Vagina (tissue), 2 donors: ENCODE results near the gene ELAPOR2. TPM values are rescaled to one million over a fixed set of nuclear protein-coding genes. Genes with fewer than 3 reads are reported as not detected.

Source experiments
- DNase-seq, 2 donors: peaks; one replicate each; pipeline ENCODE4 v3.0.0-alpha.2; 2017; ENCODE audit errors: extremely low spot score in 2 of 2
- H3K27ac ChIP-seq: fragments of 200-600 bp; sonication (generic); one replicate; pipeline ENCODE4 v1.5.1; 2019
- H3K27me3 ChIP-seq: fragments of 200-600 bp; sonication (generic); one replicate; pipeline ENCODE4 v1.5.1; 2019
- H3K36me3 ChIP-seq, 2 donors: fragments of 200-600 bp; sonication (generic); one replicate each; pipeline ENCODE4 v1.5.1; 2017 to 2019
- H3K4me1 ChIP-seq: fragments of 200-600 bp; sonication (generic); one replicate; pipeline ENCODE4 v1.5.1; 2019
- H3K4me3 ChIP-seq, 2 donors: fragments of 200-600 bp; sonication (generic); 1 replicate in 1 of 2; 2 replicates in 1 of 2; pipeline ENCODE4 v1.5.1; 2016 to 2019
- H3K9me3 ChIP-seq: fragments of 200-600 bp; sonication (generic); one replicate; pipeline ENCODE4 v1.5.1; 2019
- CTCF ChIP-seq, 3 experiments: fragments of 450-650 bp in 2 of 3; fragments of 200-600 bp in 1 of 3; sonication (generic) in 1 of 3; IDR thresholded peaks; one replicate each; pipeline ENCODE4 v1.5.1; 2017 to 2019; ENCODE audit warnings: antibody characterized with exemption in 3 of 3, mild to moderate bottlenecking in 2 of 3, moderate library complexity in 2 of 3
- POLR2A ChIP-seq, 2 donors: fragments of 450-650 bp; IDR thresholded peaks; one replicate each; pipeline ENCODE4 v1.6.1; 2017; ENCODE audit warnings: antibody characterized with exemption in 2 of 2, mild to moderate bottlenecking in 2 of 2, moderate library complexity in 2 of 2
- POLR2AphosphoS5 ChIP-seq, 2 donors: sonication (generic); formaldehyde crosslinking; IDR thresholded peaks; one replicate each; pipeline ENCODE4 v1.9.0; 2017; ENCODE audit warnings: antibody characterized with exemption in 2 of 2, mild to moderate bottlenecking in 2 of 2, low read depth in 1 of 2; ENCODE audit not compliant: insufficient read depth in 1 of 2
- intact Hi-C: fragments of 100-400 bp; cut with DNase I; formaldehyde crosslinking; loops from one replicate; pipeline ENCODE4 v1.15.1; 2023
- total RNA-seq: library from RNA; depleted of rRNA; stranded (reverse); fragments of >200 nt; gene quantifications from one replicate; pipeline ENCODE4 v1.2.3, GENCODE V29; 2016

Gene ELAPOR2
- total RNA-seq, 1 donor from 2014 or later = 5.6 TPM

DNA sequence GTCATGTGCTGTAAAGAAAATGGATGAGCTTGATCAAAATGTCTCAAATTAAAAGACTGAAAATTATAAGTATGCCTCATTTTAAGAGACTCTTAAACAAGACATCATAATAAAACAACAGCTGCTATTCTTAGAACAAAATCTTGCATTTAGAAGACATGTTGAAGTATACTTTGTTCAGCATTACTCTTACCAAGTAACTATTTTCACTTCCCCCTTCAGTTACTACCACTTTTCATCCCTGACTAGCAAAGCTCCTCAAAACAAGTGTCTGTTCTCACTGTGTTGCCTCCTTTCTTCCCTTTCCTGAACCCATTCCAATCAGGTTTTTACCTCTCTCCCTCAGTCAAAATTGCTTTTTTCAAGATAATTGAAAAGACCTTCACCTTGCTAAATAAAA is 31.6 kb downstream of the ELAPOR2 start:
- Histone ChIP-seq H3K9me3 (no peaks in the 10 kb centered on the region), H3K27ac (no peak overlapping the region), H3K36me3 (no peaks in the 10 kb centered on the region), H3K4me1 (no peaks in the 10 kb centered on the region), H3K27me3 (no peaks in the 10 kb centered on the region), H3K4me3 (no peak overlapping the region)
- intact Hi-C loops = no loop called here
- TF ChIP-seq POLR2AphosphoS5 (IDR thresholded peaks at IDR 0.05; ENCODE audit: insufficient read depth in 1 of 2, low read depth in 1 of 2) = no peak
- no peak for TF ChIP-seq POLR2A (IDR thresholded peaks at IDR 0.05)
- TF ChIP-seq CTCF (IDR thresholded peaks at IDR 0.05) = no peak
- DNase-seq = no peak

GRCh38 chr7:87021285-87021684 is 38.2 kb downstream of the ELAPOR2 start:
- Histone ChIP-seq H3K4me1 (no peaks in the 10 kb centered on the region), H3K27me3 (no peaks in the 10 kb centered on the region), H3K4me3 (no peak overlapping the region), H3K9me3 (no peaks in the 10 kb centered on the region), H3K36me3 (no peaks in the 10 kb centered on the region), H3K27ac (no peak overlapping the region)
- intact Hi-C loops = no loop called here
- no peak for DNase-seq
- TF ChIP-seq POLR2AphosphoS5 (IDR thresholded peaks at IDR 0.05; ENCODE audit: insufficient read depth in 1 of 2, low read depth in 1 of 2) (no peak), POLR2A (IDR thresholded peaks at IDR 0.05) (no peak), CTCF (IDR thresholded peaks at IDR 0.05) (no peak)

GRCh38 chr7:87016606-87017005 is 42.8 kb downstream of the ELAPOR2 start:
- no peak for DNase-seq
- TF ChIP-seq POLR2A (IDR thresholded peaks at IDR 0.05) (no peak), POLR2AphosphoS5 (IDR thresholded peaks at IDR 0.05; ENCODE audit: insufficient read depth in 1 of 2, low read depth in 1 of 2) (no peak), CTCF (IDR thresholded peaks at IDR 0.05) (no peak)
- H3K27me3 ChIP-seq = no peaks in the 10 kb centered on the region
- no peaks in the 10 kb centered on the region for H3K9me3 ChIP-seq
- intact Hi-C loops = no loop called here
- H3K4me1 ChIP-seq = no peaks in the 10 kb centered on the region
- no peak overlapping the region for H3K4me3 ChIP-seq
- H3K36me3 ChIP-seq = no peaks in the 10 kb centered on the region
- H3K27ac ChIP-seq = no peak overlapping the region

DNA sequence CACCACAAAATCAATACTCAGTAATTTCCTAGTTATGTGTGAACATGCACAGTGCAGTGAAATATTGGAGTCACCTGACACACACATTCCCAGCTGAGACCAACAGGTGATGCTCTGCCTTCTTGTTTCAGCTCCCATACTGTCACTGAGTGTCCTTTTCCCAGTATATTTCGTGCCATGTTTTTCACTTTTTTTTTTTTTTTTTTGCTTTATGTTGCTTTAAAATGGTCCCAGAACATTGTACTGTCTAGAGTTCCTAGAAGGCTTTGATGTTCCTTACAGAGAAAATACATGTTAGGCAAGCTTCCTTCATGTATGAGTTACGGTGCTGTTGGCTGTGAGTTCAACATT is 45.6 kb downstream of the ELAPOR2 start:
- Histone ChIP-seq H3K4me1 (no peaks in the 10 kb centered on the region), H3K9me3 (no peaks in the 10 kb centered on the region), H3K27ac (no peak overlapping the region), H3K4me3 (no peak overlapping the region), H3K36me3 (no peaks in the 10 kb centered on the region), H3K27me3 (no peaks in the 10 kb centered on the region)
- intact Hi-C loops = no loop called here
- no peak for TF ChIP-seq POLR2A (IDR thresholded peaks at IDR 0.05)
- no peak for TF ChIP-seq CTCF (IDR thresholded peaks at IDR 0.05)
- no peak for DNase-seq

- Histone ChIP-seq H3K4me1 (no peaks in the 10 kb centered on the region), H3K27me3 (no peaks in the 10 kb centered on the region), H3K27ac (no peak overlapping the region), H3K9me3 (no peaks in the 10 kb centered on the region), H3K36me3 (no peaks in the 10 kb centered on the region), H3K4me3 (no peak overlapping the region)
- DNase-seq = no peak
- intact Hi-C loops = no loop called here
- TF ChIP-seq CTCF (IDR thresholded peaks at IDR 0.05) (no peak), POLR2A (IDR thresholded peaks at IDR 0.05) (no peak), POLR2AphosphoS5 (IDR thresholded peaks at IDR 0.05; ENCODE audit: insufficient read depth in 1 of 2, low read depth in 1 of 2) (no peak)
These were observed 46.2 kb downstream of the ELAPOR2 start for GRCh38 chr7:87013136-87013839.
